HG03457 (cell line): ENCODE measurements around the gene HSPBAP1.

Source experiments
- ATAC-seq: cut with Tn5 transposase; IDR thresholded peaks from one replicate; pipeline ENCODE4 v1.9.1; 2021; ENCODE audit warnings: moderate number of reproducible peaks; ENCODE audit not compliant: unreplicated experiment

HSPBAP1 gene

DNA sequence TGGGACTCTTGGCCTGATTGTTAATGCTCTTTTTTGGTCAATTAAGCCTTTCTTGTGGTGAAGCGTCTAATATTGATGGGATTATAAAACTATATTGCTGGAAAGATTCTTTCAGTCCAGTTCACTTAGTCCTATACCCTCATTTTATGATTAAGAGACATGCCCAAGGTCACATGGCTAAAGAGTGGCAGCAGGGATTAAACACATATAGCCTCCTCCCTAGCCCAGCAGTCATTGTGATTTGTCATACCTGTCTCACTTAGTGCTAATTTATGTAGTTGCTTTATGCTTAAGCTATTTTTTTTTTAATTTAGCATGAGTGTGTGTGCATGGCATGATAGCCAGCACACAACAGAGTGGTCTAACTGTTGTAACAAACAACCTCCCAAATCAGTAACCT, 103.5 kb downstream of the HSPBAP1 start:
- ATAC-seq = no peak
